H9 (cell line): ENCODE data around the gene IGSF9. TPM values are rescaled to one million over a fixed set of nuclear protein-coding genes. Genes with fewer than 3 reads are reported as not detected.

Experiments
- DNase-seq: peaks from one replicate; pipeline ENCODE4 v3.0.0-alpha.2; 2017
- H2AFZ ChIP-seq: one replicate; pipeline ENCODE4 v1.6.1; 2013; ENCODE audit warnings: mild to moderate bottlenecking, low read length, control low read depth, moderate library complexity
- H2AK5ac ChIP-seq: 2 replicates; pipeline ENCODE4 v1.6.1; 2013; ENCODE audit warnings: low read length, control low read depth, mixed read lengths; ENCODE audit not compliant: insufficient read length
- H2BK120ac ChIP-seq: one replicate; pipeline ENCODE4 v1.6.1; 2013; ENCODE audit warnings: low read depth, mild to moderate bottlenecking, low read length, control low read depth, inconsistent platforms; ENCODE audit not compliant: poor library complexity, severe bottlenecking
- H2BK12ac ChIP-seq: 2 replicates; pipeline ENCODE4 v1.6.1; 2013; ENCODE audit warnings: low read length, control low read depth, mixed read lengths, low read depth; ENCODE audit not compliant: insufficient read length
- H2BK15ac ChIP-seq: 2 replicates; pipeline ENCODE4 v1.6.1; 2013; ENCODE audit warnings: low read depth, low read length, control low read depth
- H2BK20ac ChIP-seq: one replicate; pipeline ENCODE4 v1.6.1; 2013; ENCODE audit warnings: low read depth, mild to moderate bottlenecking, low read length, control low read depth, inconsistent platforms; ENCODE audit not compliant: poor library complexity, severe bottlenecking
- H2BK5ac ChIP-seq: 2 replicates; pipeline ENCODE4 v1.6.1; 2013; ENCODE audit warnings: low read length, control low read depth, mixed read lengths; ENCODE audit not compliant: insufficient read length
- H3K14ac ChIP-seq: 2 replicates; pipeline ENCODE4 v1.6.1; 2013; ENCODE audit warnings: low read length, control low read depth; ENCODE audit not compliant: insufficient read depth
- H3K18ac ChIP-seq: 2 replicates; pipeline ENCODE4 v1.6.1; 2013; ENCODE audit warnings: low read depth, mild to moderate bottlenecking, mixed read lengths, low read length, control low read depth; ENCODE audit not compliant: insufficient read length
- H3K23ac ChIP-seq: 2 replicates; pipeline ENCODE4 v1.6.1; 2013; ENCODE audit warnings: low read length, control low read depth, mixed read lengths, low read depth; ENCODE audit not compliant: insufficient read length
- H3K23me2 ChIP-seq: 2 replicates; pipeline ENCODE4 v1.6.1; 2013; ENCODE audit warnings: low read depth, mild to moderate bottlenecking, mixed read lengths, low read length, control low read depth; ENCODE audit not compliant: insufficient read length, poor library complexity, severe bottlenecking
- H3K27ac ChIP-seq: 2 replicates; pipeline ENCODE4 v1.5.1; 2013; ENCODE audit warnings: low read length, control low read depth, mixed read lengths, low read depth; ENCODE audit not compliant: insufficient read length
- H3K27me3 ChIP-seq: 2 replicates; pipeline ENCODE4 v1.6.1; 2013; ENCODE audit warnings: low read length, control low read depth, inconsistent platforms; ENCODE audit not compliant: insufficient read depth
- H3K4ac ChIP-seq: 2 replicates; pipeline ENCODE4 v1.6.1; 2013; ENCODE audit warnings: low read depth, mild to moderate bottlenecking, control low read depth, inconsistent platforms, low read length, moderate library complexity
- H3K4me1 ChIP-seq: 2 replicates; pipeline ENCODE4 v1.6.1; 2013; ENCODE audit warnings: low read length, control low read depth, inconsistent platforms; ENCODE audit not compliant: insufficient read depth
- H3K4me2 ChIP-seq: 2 replicates; pipeline ENCODE4 v1.6.1; 2013; ENCODE audit warnings: low read length, control low read depth, mixed read lengths; ENCODE audit not compliant: insufficient read length, insufficient read depth
- H3K56ac ChIP-seq: 2 replicates; pipeline ENCODE4 v1.6.1; 2013; ENCODE audit warnings: low read depth, mild to moderate bottlenecking, mixed read lengths, low read length, control low read depth; ENCODE audit not compliant: insufficient read length
- H3K79me1 ChIP-seq: 2 replicates; pipeline ENCODE4 v1.6.1; 2013; ENCODE audit warnings: low read depth, mild to moderate bottlenecking, moderate library complexity, low read length, control low read depth, inconsistent platforms; ENCODE audit not compliant: insufficient read depth, poor library complexity, severe bottlenecking
- H3K79me2 ChIP-seq: 2 replicates; pipeline ENCODE4 v1.6.1; 2013; ENCODE audit warnings: low read length, control low read depth, inconsistent platforms; ENCODE audit not compliant: insufficient read depth
- H3K9ac ChIP-seq: 2 replicates; pipeline ENCODE4 v1.6.1; 2013; ENCODE audit warnings: low read length, control low read depth, mixed read lengths; ENCODE audit not compliant: insufficient read length; ENCODE audit errors: extremely low read depth
- H3K9me3 ChIP-seq: one replicate; pipeline ENCODE4 v1.6.1; 2013; ENCODE audit warnings: low read depth, low read length, inconsistent platforms; ENCODE audit not compliant: control insufficient read depth
- H3T11ph ChIP-seq: one replicate; pipeline ENCODE4 v1.6.1; 2013; ENCODE audit warnings: mild to moderate bottlenecking, low read length, control low read depth, inconsistent platforms
- H4K20me1 ChIP-seq: one replicate; pipeline ENCODE4 v1.6.1; 2013; ENCODE audit not compliant: control insufficient read depth, insufficient read length, insufficient read depth
- H4K5ac ChIP-seq: 2 replicates; pipeline ENCODE4 v1.6.1; 2013; ENCODE audit warnings: low read depth, mild to moderate bottlenecking, mixed read lengths, low read length, control low read depth; ENCODE audit not compliant: insufficient read length
- H4K8ac ChIP-seq: replicated peaks from 2 replicates; pipeline ENCODE4 v1.6.1; 2013; ENCODE audit warnings: low read length, control low read depth, mixed read lengths, low read depth; ENCODE audit not compliant: insufficient read length
- H4K91ac ChIP-seq: 2 replicates; pipeline ENCODE4 v1.6.1; 2013; ENCODE audit warnings: low read depth, mild to moderate bottlenecking, moderate library complexity, mixed read lengths, low read length, control low read depth; ENCODE audit not compliant: insufficient read length
- H3K27ac Mint-ChIP-seq, 3 experiments: 2 replicates in 2 of 3; 3 replicates in 1 of 3; pipeline ENCODE4 v1.8.0; 2020 to 2021; ENCODE audit warnings: mixed read lengths in 3 of 3, mild to moderate bottlenecking in 1 of 3, moderate library complexity in 1 of 3
- H3K27me3 Mint-ChIP-seq: 2 replicates; pipeline ENCODE4 v1.8.0; 2021; ENCODE audit warnings: low read depth, mild to moderate bottlenecking, moderate library complexity, mixed read lengths
- H3K36me3 Mint-ChIP-seq, 3 experiments: 2 replicates in 2 of 3; 3 replicates in 1 of 3; pipeline ENCODE4 v1.8.0; 2020 to 2021; ENCODE audit warnings: low read depth in 3 of 3, mixed read lengths in 3 of 3; ENCODE audit not compliant: insufficient read depth in 1 of 3
- H3K4me1 Mint-ChIP-seq, 2 experiments: 2 replicates each; pipeline ENCODE4 v1.8.0; 2020; ENCODE audit warnings: mixed read lengths in 2 of 2
- H3K4me3 Mint-ChIP-seq, 2 experiments: 2 replicates in 1 of 2; 3 replicates in 1 of 2; pipeline ENCODE4 v1.8.0; 2020 to 2021; ENCODE audit warnings: mild to moderate bottlenecking in 2 of 2, mixed read lengths in 2 of 2, moderate library complexity in 1 of 2
- H3K9me3 Mint-ChIP-seq, 2 experiments: 2 replicates in 1 of 2; 3 replicates in 1 of 2; pipeline ENCODE4 v1.8.0; 2020; ENCODE audit warnings: mild to moderate bottlenecking in 2 of 2, mixed read lengths in 2 of 2, moderate library complexity in 1 of 2
- WGBS: extraction: QIAGEN DNeasy Blood & Tissue Kit; methylation state at CpG from one replicate; pipeline ENCODE4 v1.1.7; 2013; ENCODE audit warnings: missing lambda C conversion rate, low lambda C conversion rate, mixed read lengths; ENCODE audit not compliant: insufficient read length; ENCODE audit errors: extremely low coverage; 5-methylcytosine and 5-hydroxymethylcytosine counted together
- total RNA-seq: library from RNA; stranded (reverse); gene quantifications from 2 replicates; pipeline ENCODE4 v1.2.1, GENCODE V29; 2021
- TF ChIP-seq, protein P1 (sequence below): fragments of 200-600 bp; sonication (generic); conservative IDR thresholded peaks from 3 replicates; pipeline ENCODE4 v1.8.0; 2021; ENCODE audit warnings: antibody characterized with exemption, mild to moderate bottlenecking

The IGSF9 gene
- total RNA-seq, 1 experiment from 2014 or later: 11.3 TPM

GRCh38 chr1:159978107-159978398 lies 32.6 kb upstream of the IGSF9 start:
- Histone ChIP-seq H2BK15ac (no peak overlapping the region), H4K5ac (no peak overlapping the region), H3K27me3 (no peaks in the 10 kb centered on the region), H2BK120ac (no peak overlapping the region), H3K4me1 (no peaks in the 10 kb centered on the region), H3K9ac (no peak overlapping the region), H2BK12ac (no peak overlapping the region), H3K23ac (no peak overlapping the region), H4K20me1 (no peaks in the 10 kb centered on the region), H2BK5ac (no peak overlapping the region), H3T11ph (no peak overlapping the region), H3K56ac (no peak overlapping the region), H3K18ac (no peak overlapping the region), H3K23me2 (no peaks in the 10 kb centered on the region), H3K14ac (no peak overlapping the region), H2AK5ac (no peak overlapping the region), H3K79me1 (no peaks in the 10 kb centered on the region), H3K79me2 (no peaks in the 10 kb centered on the region), H2AFZ (no peak overlapping the region), H3K4ac (no peak overlapping the region), H3K9me3 (no peaks in the 10 kb centered on the region), H4K91ac (no peak overlapping the region), H2BK20ac (no peak overlapping the region), H3K4me2 (no peak overlapping the region), H3K27ac (no peak overlapping the region), H4K8ac (no peak overlapping the region)
- Mint-ChIP-seq H3K27ac (no peak overlapping the region), H3K27me3 (peaks cover 29% of the 10 kb centered on the region), H3K4me3 (no peak overlapping the region), H3K36me3 (no peaks in the 10 kb centered on the region), H3K4me1 (no peaks in the 10 kb centered on the region), H3K9me3 (no peaks in the 10 kb centered on the region)
- WGBS: no CpG with 5 or more reads among the region's 2 CpGs
- no peak for DNase-seq
- TF ChIP-seq, protein P1, sequence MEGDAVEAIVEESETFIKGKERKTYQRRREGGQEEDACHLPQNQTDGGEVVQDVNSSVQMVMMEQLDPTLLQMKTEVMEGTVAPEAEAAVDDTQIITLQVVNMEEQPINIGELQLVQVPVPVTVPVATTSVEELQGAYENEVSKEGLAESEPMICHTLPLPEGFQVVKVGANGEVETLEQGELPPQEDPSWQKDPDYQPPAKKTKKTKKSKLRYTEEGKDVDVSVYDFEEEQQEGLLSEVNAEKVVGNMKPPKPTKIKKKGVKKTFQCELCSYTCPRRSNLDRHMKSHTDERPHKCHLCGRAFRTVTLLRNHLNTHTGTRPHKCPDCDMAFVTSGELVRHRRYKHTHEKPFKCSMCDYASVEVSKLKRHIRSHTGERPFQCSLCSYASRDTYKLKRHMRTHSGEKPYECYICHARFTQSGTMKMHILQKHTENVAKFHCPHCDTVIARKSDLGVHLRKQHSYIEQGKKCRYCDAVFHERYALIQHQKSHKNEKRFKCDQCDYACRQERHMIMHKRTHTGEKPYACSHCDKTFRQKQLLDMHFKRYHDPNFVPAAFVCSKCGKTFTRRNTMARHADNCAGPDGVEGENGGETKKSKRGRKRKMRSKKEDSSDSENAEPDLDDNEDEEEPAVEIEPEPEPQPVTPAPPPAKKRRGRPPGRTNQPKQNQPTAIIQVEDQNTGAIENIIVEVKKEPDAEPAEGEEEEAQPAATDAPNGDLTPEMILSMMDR: no peak
